HepG2 (cell line): Measurements from ENCODE around the gene ATAD2B. TPM values are rescaled to one million over a fixed set of nuclear protein-coding genes. Genes with fewer than 3 reads are reported as not detected.

Experiments
- ATAC-seq: fragments of 200-7000 bp; cut with Tn5 transposase; 3 replicates; pipeline ENCODE4 v1.9.1; 2020; ENCODE audit warnings: mild to moderate bottlenecking, moderate library complexity
- BruUV-seq: library from RNA; stranded (reverse); fragments of 400-500 nt; replicated peaks from 2 replicates; lab custom pipeline; 2021; lab: Mats Ljungman, UMichigan
- CTCF ChIA-PET: fragments of 300-600 bp; formaldehyde crosslinking; extraction: SDS; loops from one replicate; lab custom pipeline; 2021; ENCODE audit warnings: low total read pairs, inconsistent platforms, low intra/inter-chr PET ratio; lab: Yijun Ruan, JAX
- POLR2A ChIA-PET: fragments of 350-600 bp; sonication (Branson Sonifier 250); formaldehyde crosslinking; loops from one replicate; lab custom pipeline; 2020; ENCODE audit warnings: antibody characterized with exemption, inconsistent platforms; lab: Yijun Ruan, JAX
- DNase-seq: peaks from one replicate; pipeline ENCODE4 v3.0.0-alpha.2; 2015; ENCODE audit warnings: low spot score
- FAIRE-seq: peaks from 3 replicates; lab custom pipeline; 2011; peaks lifted over from hg19 to GRCh38; lab: Jason Lieb, UNC
- H2AFZ ChIP-seq: one replicate; pipeline ENCODE4 v1.6.1; 2011; ENCODE audit warnings: low read length, inconsistent platforms
- H3K27ac ChIP-seq: fragments of 300-600 bp; 3 replicates; pipeline ENCODE4 v1.8.0; 2011; ENCODE audit warnings: mixed run types, mild to moderate bottlenecking, mixed read lengths, low read length, inconsistent platforms; ENCODE audit not compliant: insufficient read depth; ENCODE audit errors: extremely low read length
- H3K27me3 ChIP-seq, 2 experiments: fragments of 200-600 bp in 1 of 2; 2 replicates in 1 of 2; 3 replicates in 1 of 2; pipeline versions ENCODE4 v1.6.0 to v1.8.0; 2011; ENCODE audit warnings: low read length in 2 of 2, mild to moderate bottlenecking in 2 of 2, moderate library complexity in 2 of 2, inconsistent platforms in 1 of 2; ENCODE audit not compliant: insufficient read depth in 2 of 2, control insufficient read depth in 1 of 2
- H3K36me3 ChIP-seq, 2 experiments: fragments of 200-600 bp in 1 of 2; replicated peaks in 1 of 2; 2 replicates in 1 of 2; 3 replicates in 1 of 2; pipeline versions ENCODE4 v1.5.1 to v1.8.0; 2011; ENCODE audit warnings: low read length in 2 of 2, inconsistent platforms in 1 of 2; ENCODE audit not compliant: insufficient read depth in 2 of 2, control insufficient read depth in 1 of 2
- H3K4me1 ChIP-seq: 2 replicates; pipeline ENCODE4 v1.5.1; 2012; ENCODE audit warnings: low read length, inconsistent platforms; ENCODE audit not compliant: insufficient read depth
- H3K4me2 ChIP-seq: 2 replicates; pipeline ENCODE4 v1.6.0; 2011; ENCODE audit warnings: low read depth, low read length, inconsistent platforms
- H3K4me3 ChIP-seq, 3 experiments: fragments of 200-600 bp in 1 of 3; sonication (generic), shearing (Covaris generic) in 1 of 3; replicated peaks in 1 of 3; 2 replicates each; pipeline ENCODE4 v1.5.1; 2011 to 2016; ENCODE audit warnings: low read length in 3 of 3, inconsistent platforms in 2 of 3, low read depth in 2 of 3, mild to moderate bottlenecking in 2 of 3, control low read depth in 1 of 3, mixed read lengths in 1 of 3; ENCODE audit not compliant: insufficient read depth in 1 of 3
- H3K79me2 ChIP-seq: one replicate; pipeline ENCODE4 v1.6.1; 2011; ENCODE audit warnings: low read length, inconsistent platforms; ENCODE audit not compliant: insufficient read depth
- H3K9ac ChIP-seq: 2 replicates; pipeline ENCODE4 v1.6.0; 2011; ENCODE audit warnings: mild to moderate bottlenecking, low read depth, low read length, inconsistent platforms; ENCODE audit not compliant: insufficient read depth
- H3K9me3 ChIP-seq: 2 replicates; pipeline ENCODE4 v1.5.1; 2012; ENCODE audit warnings: mild to moderate bottlenecking, low read length
- H4K20me1 ChIP-seq: 2 replicates; pipeline ENCODE4 v1.6.0; 2011; ENCODE audit warnings: inconsistent platforms, mild to moderate bottlenecking, low read length, moderate library complexity; ENCODE audit not compliant: insufficient read depth
- AGO2 ChIP-seq: fragments of 200-400 bp; formaldehyde crosslinking; optimal IDR thresholded peaks from 2 replicates; pipeline ENCODE3; 2017; ENCODE audit warnings: mild to moderate bottlenecking, low read depth, low read length, moderate library complexity
- ATF7 ChIP-seq, 2 experiments: fragments of 450-650 bp in 1 of 2; sonication (generic) in 1 of 2; formaldehyde crosslinking in 1 of 2; IDR thresholded peaks; 2 replicates each; pipeline versions ENCODE4 v1.4.0 to v1.6.1; 2016 to 2020; ENCODE audit warnings: antibody characterized with exemption in 1 of 2, mild to moderate bottlenecking in 1 of 2, missing genetic modification reagents in 1 of 2
- CREB1 ChIP-seq, 2 experiments: fragments of 450-650 bp in 1 of 2; IDR thresholded peaks; 2 replicates each; pipeline ENCODE4 v1.6.1; 2016 to 2017; ENCODE audit warnings: control low read depth in 1 of 2, mild to moderate bottlenecking in 1 of 2, missing compliant biosample characterization in 1 of 2, missing genetic modification characterization in 1 of 2
- FOSL2 ChIP-seq: sonication (generic); formaldehyde crosslinking; IDR thresholded peaks from 2 replicates; pipeline ENCODE4 v1.4.0; 2020; ENCODE audit warnings: missing genetic modification reagents
- MEIS1 ChIP-seq: sonication (generic); formaldehyde crosslinking; IDR thresholded peaks from 2 replicates; pipeline ENCODE4 v1.9.0; 2021; ENCODE audit warnings: mild to moderate bottlenecking, missing genetic modification reagents, moderate library complexity, borderline replicate concordance
- SOX13 ChIP-seq, 3 experiments: fragments of 450-650 bp in 1 of 3; sonication (generic) in 1 of 3; formaldehyde crosslinking in 1 of 3; IDR thresholded peaks in 2 of 3; conservative IDR thresholded peaks in 1 of 3; 2 replicates each; pipeline versions ENCODE4 v1.5.0 to v1.6.1; 2016 to 2020; ENCODE audit warnings: antibody characterized with exemption in 1 of 3, mild to moderate bottlenecking in 1 of 3, missing compliant biosample characterization in 1 of 3, missing genetic modification reagents in 1 of 3, moderate library complexity in 1 of 3
- STAG1 ChIP-seq: sonication (generic); formaldehyde crosslinking; IDR thresholded peaks from 2 replicates; pipeline ENCODE4 v1.4.0; 2020; ENCODE audit warnings: missing genetic modification reagents
- ZFP36L2 ChIP-seq: sonication (generic); formaldehyde crosslinking; IDR thresholded peaks from 2 replicates; pipeline ENCODE4 v1.4.0; 2020; ENCODE audit warnings: missing genetic modification reagents
- ZHX2 ChIP-seq, 2 experiments: sonication (generic) in 1 of 2; formaldehyde crosslinking in 1 of 2; IDR thresholded peaks; 2 replicates each; pipeline versions ENCODE4 v1.6.1 to v1.9.0; 2014 to 2022; ENCODE audit warnings: antibody characterized with exemption in 1 of 2, borderline replicate concordance in 1 of 2, inconsistent platforms in 1 of 2, low read depth in 1 of 2, missing genetic modification reagents in 1 of 2
- WGBS: methylation state at CpG from one replicate; pipeline ENCODE4 v1.1.6; 2017; ENCODE audit warnings: low lambda C conversion rate; 5-methylcytosine and 5-hydroxymethylcytosine counted together
- in situ Hi-C: cut with HindIII; loops from 2 replicates; pipeline ENCODE4 v1.10.0; 2017; ENCODE audit warnings: low pct_unique_long_range_greater_than_20kb; ENCODE audit not compliant: extremely low pct_ligation_motif_present
- intact Hi-C: fragments of 100-400 bp; cut with micrococcal nuclease; formaldehyde crosslinking; loops from one replicate; pipeline ENCODE4 v1.10.0; 2022; ENCODE audit not compliant: unreplicated experiment
- polyA plus RNA-seq, 8 experiments: library from polyadenylated mRNA; depleted of rRNA in 3 of 8; stranded (reverse) in 7 of 8; unstranded in 1 of 8; fragments of >200 nt; fragmentation: Illumina TruSeq in 4 of 8; extraction: Trizol in 4 of 8; gene quantifications; 2 replicates each; pipeline versions ENCODE4 v1.2.1 to v1.2.3, GENCODE V29; 2011 to 2016; ENCODE audit warnings: low read depth in 4 of 8, missing spikeins in 1 of 8, mixed read lengths in 1 of 8; ENCODE audit not compliant: insufficient read depth in 1 of 8
- total RNA-seq, 5 experiments: library from RNA; depleted of rRNA; stranded (reverse); fragments of >200 nt; fragmentation: Illumina TruSeq; extraction: Trizol; gene quantifications; 2 replicates each; pipeline ENCODE4 v1.2.3, GENCODE V29; 2016; ENCODE audit warnings: low read depth in 1 of 5

The ATAD2B gene
- total and polyA plus RNA-seq, 2 of the 13 experiments (the other 11 are each of a cell fraction or from before 2014, with no cell fraction given): 5.3 to 22.2 TPM

GRCh38 chr2:23760736-23761135, 166.2 kb downstream of the ATAD2B start:
- Histone ChIP-seq H3K4me1 (peaks cover 9% of the 10 kb centered on the region; the same call in 1 of the 2 replicates), H3K27me3 (no peaks in the 10 kb centered on the region), H4K20me1 (no peaks in the 10 kb centered on the region)
- intact Hi-C loops: loop anchor here (1.0 to 2.0 kb wide), 2 partner anchors 124 to 136 kb away; no protein-coding TSS in a partner anchor
- peak; percentile 34 for TF ChIP-seq STAG1 (CRISPR knock-in tag)
- no peak for TF ChIP-seq MEIS1 (CRISPR knock-in tag)
- TF ChIP-seq, all 625 proteins: peak for 1
- ChIA-PET CTCF (no interaction called here), POLR2A (no interaction called here)
- no peaks in the 10 kb centered on the region for H3K79me2 ChIP-seq
- no TSS peak for BruUV-seq
- ATAC-seq (no peak), DNase-seq (peak; percentile 7), FAIRE-seq (no peak)
- no peak overlapping the region for H2AFZ ChIP-seq
- no peak overlapping the region for H3K4me3 ChIP-seq
- no peak overlapping the region for H3K4me2 ChIP-seq
- peaks cover 7 to 22% of the 10 kb centered on the region in 2 experiments; a peak in 4 of 5 replicates for H3K36me3 ChIP-seq
- no peak overlapping the region for H3K9ac ChIP-seq
- no peaks in the 10 kb centered on the region for H3K9me3 ChIP-seq
- WGBS: 94% methylated on average over 4 of the region's 4 CpGs
- in situ Hi-C loops: no loop called here
- H3K27ac ChIP-seq: no peak overlapping the region

- H3K36me3 ChIP-seq: peaks cover 8 to 25% of the 10 kb centered on the region in 2 experiments; a peak in 4 of 5 replicates
- 90% methylated on average over 6 of the region's 6 CpGs for WGBS
- POLR2A ChIA-PET: no interaction called here
- H2AFZ ChIP-seq: no peak overlapping the region
- no peak for FAIRE-seq
- H3K4me2 ChIP-seq: no peak overlapping the region
- BruUV-seq: no TSS peak
- peak; percentile 43 for DNase-seq
- H3K4me1 ChIP-seq: peaks cover 9% of the 10 kb centered on the region; the same call in 1 of the 2 replicates
- in situ Hi-C loops: no loop called here
- CTCF ChIA-PET: no interaction called here
- H3K27ac ChIP-seq: no peak overlapping the region
- no peak overlapping the region for H3K4me3 ChIP-seq
- no peaks in the 10 kb centered on the region for H3K27me3 ChIP-seq
- H3K9me3 ChIP-seq: no peaks in the 10 kb centered on the region
- peak; percentile 35; the same call in 1 of the 3 replicates for ATAC-seq
- no peaks in the 10 kb centered on the region for H4K20me1 ChIP-seq
- H3K9ac ChIP-seq: no peak overlapping the region
- H3K79me2 ChIP-seq: no peaks in the 10 kb centered on the region
- intact Hi-C loops: no loop called here
- TF ChIP-seq ATF7 (IDR thresholded peaks at IDR 0.05): peak; percentile 30; the same call in 1 of the 2 replicates
- TF ChIP-seq ATF7 (CRISPR knock-in tag; IDR thresholded peaks at IDR 0.05): no peak
- no peak for TF ChIP-seq AGO2
- no peak for TF ChIP-seq ZFP36L2 (CRISPR knock-in tag)
- TF ChIP-seq FOSL2: peak; percentile 88
- TF ChIP-seq SOX13 (IDR thresholded peaks at IDR 0.05): no peak
- TF ChIP-seq SOX13 (CRISPR knock-in tag; conservative IDR thresholded peaks at IDR 0.05 in 1 of 2, IDR thresholded peaks at IDR 0.05 in 1 of 2): peak in 1 of 2 experiments; percentile 38; a peak in 1 of 4 replicates
- TF ChIP-seq CREB1 (IDR thresholded peaks at IDR 0.05): peak; percentile 82
- peak; percentile 66 for TF ChIP-seq CREB1 (CRISPR knock-in tag; IDR thresholded peaks at IDR 0.05)
- 0 out of 2 replicates have a peak, but pooled peaks have one; percentile 45 for TF ChIP-seq ZHX2 (IDR thresholded peaks at IDR 0.05; ENCODE audit: low read depth)
- TF ChIP-seq ZHX2 (CRISPR knock-in tag; IDR thresholded peaks at IDR 0.05; ENCODE audit: borderline replicate concordance): no peak
Observed at GRCh38 chr2:23757686-23758433, 169.1 kb downstream of the ATAD2B start.
